H9 (cell line): ENCODE data around the gene KMT2C. TPM values are rescaled to one million over a fixed set of nuclear protein-coding genes. Genes with fewer than 3 reads are reported as not detected.

Experiments
- DNase-seq: peaks from one replicate; pipeline ENCODE4 v3.0.0-alpha.2; 2017
- H2AFZ ChIP-seq: one replicate; pipeline ENCODE4 v1.6.1; 2013; ENCODE audit warnings: mild to moderate bottlenecking, low read length, control low read depth, moderate library complexity
- H2AK5ac ChIP-seq: 2 replicates; pipeline ENCODE4 v1.6.1; 2013; ENCODE audit warnings: low read length, control low read depth, mixed read lengths; ENCODE audit not compliant: insufficient read length
- H2BK120ac ChIP-seq: one replicate; pipeline ENCODE4 v1.6.1; 2013; ENCODE audit warnings: low read depth, mild to moderate bottlenecking, low read length, control low read depth, inconsistent platforms; ENCODE audit not compliant: poor library complexity, severe bottlenecking
- H2BK12ac ChIP-seq: 2 replicates; pipeline ENCODE4 v1.6.1; 2013; ENCODE audit warnings: low read length, control low read depth, mixed read lengths, low read depth; ENCODE audit not compliant: insufficient read length
- H2BK15ac ChIP-seq: 2 replicates; pipeline ENCODE4 v1.6.1; 2013; ENCODE audit warnings: low read depth, low read length, control low read depth
- H2BK20ac ChIP-seq: one replicate; pipeline ENCODE4 v1.6.1; 2013; ENCODE audit warnings: low read depth, mild to moderate bottlenecking, low read length, control low read depth, inconsistent platforms; ENCODE audit not compliant: poor library complexity, severe bottlenecking
- H2BK5ac ChIP-seq: 2 replicates; pipeline ENCODE4 v1.6.1; 2013; ENCODE audit warnings: low read length, control low read depth, mixed read lengths; ENCODE audit not compliant: insufficient read length
- H3K14ac ChIP-seq: 2 replicates; pipeline ENCODE4 v1.6.1; 2013; ENCODE audit warnings: low read length, control low read depth; ENCODE audit not compliant: insufficient read depth
- H3K18ac ChIP-seq: 2 replicates; pipeline ENCODE4 v1.6.1; 2013; ENCODE audit warnings: low read depth, mild to moderate bottlenecking, mixed read lengths, low read length, control low read depth; ENCODE audit not compliant: insufficient read length
- H3K23ac ChIP-seq: 2 replicates; pipeline ENCODE4 v1.6.1; 2013; ENCODE audit warnings: low read length, control low read depth, mixed read lengths, low read depth; ENCODE audit not compliant: insufficient read length
- H3K23me2 ChIP-seq: 2 replicates; pipeline ENCODE4 v1.6.1; 2013; ENCODE audit warnings: low read depth, mild to moderate bottlenecking, mixed read lengths, low read length, control low read depth; ENCODE audit not compliant: insufficient read length, poor library complexity, severe bottlenecking
- H3K27ac ChIP-seq: 2 replicates; pipeline ENCODE4 v1.5.1; 2013; ENCODE audit warnings: low read length, control low read depth, mixed read lengths, low read depth; ENCODE audit not compliant: insufficient read length
- H3K27me3 ChIP-seq: 2 replicates; pipeline ENCODE4 v1.6.1; 2013; ENCODE audit warnings: low read length, control low read depth, inconsistent platforms; ENCODE audit not compliant: insufficient read depth
- H3K4ac ChIP-seq: 2 replicates; pipeline ENCODE4 v1.6.1; 2013; ENCODE audit warnings: low read depth, mild to moderate bottlenecking, control low read depth, inconsistent platforms, low read length, moderate library complexity
- H3K4me1 ChIP-seq: 2 replicates; pipeline ENCODE4 v1.6.1; 2013; ENCODE audit warnings: low read length, control low read depth, inconsistent platforms; ENCODE audit not compliant: insufficient read depth
- H3K4me2 ChIP-seq: 2 replicates; pipeline ENCODE4 v1.6.1; 2013; ENCODE audit warnings: low read length, control low read depth, mixed read lengths; ENCODE audit not compliant: insufficient read length, insufficient read depth
- H3K56ac ChIP-seq: 2 replicates; pipeline ENCODE4 v1.6.1; 2013; ENCODE audit warnings: low read depth, mild to moderate bottlenecking, mixed read lengths, low read length, control low read depth; ENCODE audit not compliant: insufficient read length
- H3K79me1 ChIP-seq: 2 replicates; pipeline ENCODE4 v1.6.1; 2013; ENCODE audit warnings: low read depth, mild to moderate bottlenecking, moderate library complexity, low read length, control low read depth, inconsistent platforms; ENCODE audit not compliant: insufficient read depth, poor library complexity, severe bottlenecking
- H3K79me2 ChIP-seq: 2 replicates; pipeline ENCODE4 v1.6.1; 2013; ENCODE audit warnings: low read length, control low read depth, inconsistent platforms; ENCODE audit not compliant: insufficient read depth
- H3K9ac ChIP-seq: 2 replicates; pipeline ENCODE4 v1.6.1; 2013; ENCODE audit warnings: low read length, control low read depth, mixed read lengths; ENCODE audit not compliant: insufficient read length; ENCODE audit errors: extremely low read depth
- H3K9me3 ChIP-seq: one replicate; pipeline ENCODE4 v1.6.1; 2013; ENCODE audit warnings: low read depth, low read length, inconsistent platforms; ENCODE audit not compliant: control insufficient read depth
- H3T11ph ChIP-seq: one replicate; pipeline ENCODE4 v1.6.1; 2013; ENCODE audit warnings: mild to moderate bottlenecking, low read length, control low read depth, inconsistent platforms
- H4K20me1 ChIP-seq: one replicate; pipeline ENCODE4 v1.6.1; 2013; ENCODE audit not compliant: control insufficient read depth, insufficient read length, insufficient read depth
- H4K5ac ChIP-seq: 2 replicates; pipeline ENCODE4 v1.6.1; 2013; ENCODE audit warnings: low read depth, mild to moderate bottlenecking, mixed read lengths, low read length, control low read depth; ENCODE audit not compliant: insufficient read length
- H4K8ac ChIP-seq: replicated peaks from 2 replicates; pipeline ENCODE4 v1.6.1; 2013; ENCODE audit warnings: low read length, control low read depth, mixed read lengths, low read depth; ENCODE audit not compliant: insufficient read length
- H4K91ac ChIP-seq: 2 replicates; pipeline ENCODE4 v1.6.1; 2013; ENCODE audit warnings: low read depth, mild to moderate bottlenecking, moderate library complexity, mixed read lengths, low read length, control low read depth; ENCODE audit not compliant: insufficient read length
- H3K27ac Mint-ChIP-seq, 3 experiments: 2 replicates in 2 of 3; 3 replicates in 1 of 3; pipeline ENCODE4 v1.8.0; 2020 to 2021; ENCODE audit warnings: mixed read lengths in 3 of 3, mild to moderate bottlenecking in 1 of 3, moderate library complexity in 1 of 3
- H3K27me3 Mint-ChIP-seq: 2 replicates; pipeline ENCODE4 v1.8.0; 2021; ENCODE audit warnings: low read depth, mild to moderate bottlenecking, moderate library complexity, mixed read lengths
- H3K36me3 Mint-ChIP-seq, 3 experiments: 2 replicates in 2 of 3; 3 replicates in 1 of 3; pipeline ENCODE4 v1.8.0; 2020 to 2021; ENCODE audit warnings: low read depth in 3 of 3, mixed read lengths in 3 of 3; ENCODE audit not compliant: insufficient read depth in 1 of 3
- H3K4me1 Mint-ChIP-seq, 2 experiments: 2 replicates each; pipeline ENCODE4 v1.8.0; 2020; ENCODE audit warnings: mixed read lengths in 2 of 2
- H3K4me3 Mint-ChIP-seq, 2 experiments: 2 replicates in 1 of 2; 3 replicates in 1 of 2; pipeline ENCODE4 v1.8.0; 2020 to 2021; ENCODE audit warnings: mild to moderate bottlenecking in 2 of 2, mixed read lengths in 2 of 2, moderate library complexity in 1 of 2
- H3K9me3 Mint-ChIP-seq, 2 experiments: 2 replicates in 1 of 2; 3 replicates in 1 of 2; pipeline ENCODE4 v1.8.0; 2020; ENCODE audit warnings: mild to moderate bottlenecking in 2 of 2, mixed read lengths in 2 of 2, moderate library complexity in 1 of 2
- CTCF ChIP-seq: fragments of 200-600 bp; sonication (generic); conservative IDR thresholded peaks from 3 replicates; pipeline ENCODE4 v1.8.0; 2021; ENCODE audit warnings: antibody characterized with exemption, mild to moderate bottlenecking
- WGBS: extraction: QIAGEN DNeasy Blood & Tissue Kit; methylation state at CpG from one replicate; pipeline ENCODE4 v1.1.7; 2013; ENCODE audit warnings: missing lambda C conversion rate, low lambda C conversion rate, mixed read lengths; ENCODE audit not compliant: insufficient read length; ENCODE audit errors: extremely low coverage; 5-methylcytosine and 5-hydroxymethylcytosine counted together
- total RNA-seq: library from RNA; stranded (reverse); gene quantifications from 2 replicates; pipeline ENCODE4 v1.2.1, GENCODE V29; 2021

Gene KMT2C
- total RNA-seq, 1 experiment from 2014 or later: 32.2 TPM

- H4K20me1 ChIP-seq: no peaks in the 10 kb centered on the region
- H3K4me1 ChIP-seq: no peaks in the 10 kb centered on the region
- H4K91ac ChIP-seq: no peak overlapping the region
- H3K27ac ChIP-seq: no peak overlapping the region
- Mint-ChIP-seq H3K4me1 (peaks cover 0 to 3% of the 10 kb centered on the region in 2 experiments; a peak in 1 of 4 replicates), H3K4me3 (no peak overlapping the region), H3K27ac (no peak overlapping the region), H3K9me3 (peaks cover 15 to 17% of the 10 kb centered on the region in 2 experiments), H3K36me3 (peaks cover 15 to 18% (median 17%) of the 10 kb centered on the region in 3 experiments), H3K27me3 (no peaks in the 10 kb centered on the region)
- TF ChIP-seq CTCF: no peak
- H3K14ac ChIP-seq: no peak overlapping the region
- no peaks in the 10 kb centered on the region for H3K27me3 ChIP-seq
- H4K8ac ChIP-seq: no peak overlapping the region
- no peak for DNase-seq
- no peak overlapping the region for H2BK120ac ChIP-seq
- no peak overlapping the region for H3K4me2 ChIP-seq
- no peak overlapping the region for H2BK5ac ChIP-seq
- no peak overlapping the region for H3T11ph ChIP-seq
- no peak overlapping the region for H3K4ac ChIP-seq
- H3K9me3 ChIP-seq: peaks cover 6% of the 10 kb centered on the region
- no peaks in the 10 kb centered on the region for H3K23me2 ChIP-seq
- no peak overlapping the region for H2AK5ac ChIP-seq
- H3K9ac ChIP-seq: no peak overlapping the region
- no peak overlapping the region for H2BK20ac ChIP-seq
- no peak overlapping the region for H3K23ac ChIP-seq
- H3K79me1 ChIP-seq: no peaks in the 10 kb centered on the region
- no peak overlapping the region for H4K5ac ChIP-seq
- no peak overlapping the region for H3K56ac ChIP-seq
- H2BK12ac ChIP-seq: no peak overlapping the region
- H2AFZ ChIP-seq: no peak overlapping the region
- no peaks in the 10 kb centered on the region; the same call in 1 of the 2 replicates for H3K79me2 ChIP-seq
- no peak overlapping the region for H2BK15ac ChIP-seq
- WGBS: no CpG with 5 or more reads among the region's 6 CpGs
- no peak overlapping the region for H3K18ac ChIP-seq
These were observed 345.1 kb downstream of the KMT2C start for GRCh38 chr7:152090747-152091146.
